GM12878 (cell line): Measurements from ENCODE around the gene KRTAP24-1. TPM values are rescaled to one million over a fixed set of nuclear protein-coding genes. Genes with fewer than 3 reads are reported as not detected.

ENCODE experiments used
- ATAC-seq: fragments of 200-7000 bp; cut with Tn5 transposase; 3 replicates; pipeline ENCODE4 v1.9.1; 2020; ENCODE audit warnings: mild to moderate bottlenecking, moderate library complexity
- BruUV-seq: library from RNA; stranded (reverse); fragments of 400-500 nt; replicated peaks from 2 replicates; lab custom pipeline; 2021; lab: Mats Ljungman, UMichigan
- CTCF ChIA-PET: fragments of 300-600 bp; sonication (Branson Sonifier 250); formaldehyde crosslinking; extraction: SDS; loops from one replicate; lab custom pipeline; 2021; ENCODE audit warnings: inconsistent platforms; lab: Yijun Ruan, JAX
- POLR2A ChIA-PET: fragments of 350-600 bp; formaldehyde crosslinking; extraction: SDS; loops from one replicate; lab custom pipeline; 2021; ENCODE audit warnings: inconsistent platforms; lab: Charles Lee
- RAD21 ChIA-PET: fragments of 300-600 bp; sonication (Branson Sonifier 250); formaldehyde crosslinking; loops from one replicate; lab custom pipeline; 2023; ENCODE audit warnings: antibody characterized with exemption; ENCODE audit not compliant: unreplicated experiment; lab: Charles Lee
- SMC1A ChIA-PET: fragments of 300-600 bp; sonication (Branson Sonifier 250); formaldehyde crosslinking; loops from one replicate; lab custom pipeline; 2023; ENCODE audit not compliant: unreplicated experiment, uncharacterized antibody; lab: Charles Lee
- DNase-seq: peaks from one replicate; pipeline ENCODE4 v3.0.0-alpha.2; 2011; ENCODE audit warnings: low read depth, low spot score
- FAIRE-seq: peaks from 3 replicates; lab custom pipeline; 2011; peaks lifted over from hg19 to GRCh38; lab: Jason Lieb, UNC
- H2AFZ ChIP-seq: 2 replicates; pipeline ENCODE4 v1.6.0; 2011; ENCODE audit warnings: low read depth, low read length, control low read depth; ENCODE audit not compliant: control insufficient read depth
- H3K27ac ChIP-seq: 2 replicates; pipeline ENCODE4 v1.5.1; 2011; ENCODE audit warnings: control low read depth; ENCODE audit not compliant: control insufficient read depth, insufficient read depth
- H3K27me3 ChIP-seq, 2 experiments: replicated peaks in 1 of 2; 2 replicates each; pipeline versions ENCODE4 v1.6.0 to v1.6.1; 2011; ENCODE audit warnings: low read length in 1 of 2; ENCODE audit not compliant: control insufficient read depth in 2 of 2, insufficient read depth in 2 of 2
- H3K36me3 ChIP-seq, 2 experiments: 2 replicates each; pipeline ENCODE4 v1.5.1; 2011; ENCODE audit warnings: low read length in 1 of 2; ENCODE audit not compliant: control insufficient read depth in 2 of 2, insufficient read depth in 2 of 2
- H3K4me1 ChIP-seq: 2 replicates; pipeline ENCODE4 v1.6.1; 2011; ENCODE audit warnings: mild to moderate bottlenecking, low read length, moderate library complexity, mixed read lengths; ENCODE audit not compliant: control insufficient read depth, insufficient read depth
- H3K4me2 ChIP-seq: 2 replicates; pipeline ENCODE4 v1.6.0; 2011; ENCODE audit warnings: control low read depth; ENCODE audit not compliant: control insufficient read depth, insufficient read depth
- H3K4me3 ChIP-seq: fragments of 200-600 bp; sonication (generic); 2 replicates; pipeline ENCODE4 v1.5.1; 2016
- H3K79me2 ChIP-seq: 2 replicates; pipeline ENCODE4 v1.6.0; 2011; ENCODE audit warnings: low read length; ENCODE audit not compliant: control insufficient read depth, insufficient read depth
- H3K9ac ChIP-seq: 2 replicates; pipeline ENCODE4 v1.8.0; 2011; ENCODE audit warnings: low read length, control low read depth, mixed read lengths; ENCODE audit not compliant: control insufficient read depth, insufficient read depth
- H3K9me3 ChIP-seq: replicated peaks from 3 replicates; pipeline ENCODE4 v1.5.1; 2011; ENCODE audit warnings: mild to moderate bottlenecking, low read length; ENCODE audit not compliant: control insufficient read depth, insufficient read depth
- H4K20me1 ChIP-seq: 2 replicates; pipeline ENCODE4 v1.6.0; 2011; ENCODE audit not compliant: control insufficient read depth, insufficient read depth
- BACH1 ChIP-seq: fragments of 450-650 bp; IDR thresholded peaks from 2 replicates; pipeline ENCODE4 v1.6.1; 2017; ENCODE audit warnings: mild to moderate bottlenecking, borderline replicate concordance
- BRCA1 ChIP-seq: IDR thresholded peaks from 2 replicates; pipeline ENCODE4 v1.6.1; 2011; ENCODE audit warnings: low read depth, low read length, improper control_type of control experiment
- CBX5 ChIP-seq: sonication (generic); IDR thresholded peaks from 2 replicates; pipeline ENCODE4 v1.6.1; 2016; ENCODE audit warnings: low read depth, moderate library complexity, mild to moderate bottlenecking, inconsistent platforms
- CUX1 ChIP-seq: IDR thresholded peaks from 2 replicates; pipeline ENCODE4 v1.6.1; 2012; ENCODE audit warnings: improper control_type of control experiment, low read depth, low read length; ENCODE audit not compliant: insufficient replicate concordance
- DPF2 ChIP-seq: fragments of 450-650 bp; IDR thresholded peaks from 2 replicates; pipeline ENCODE4 v1.6.1; 2017; ENCODE audit warnings: mild to moderate bottlenecking
- ESRRA ChIP-seq: IDR thresholded peaks from 2 replicates; pipeline ENCODE4 v1.6.1; 2012; ENCODE audit warnings: mild to moderate bottlenecking, low read length, improper control_type of control experiment
- FOXK2 ChIP-seq: fragments of 450-650 bp; IDR thresholded peaks from 2 replicates; pipeline ENCODE4 v1.6.1; 2017; ENCODE audit warnings: mild to moderate bottlenecking, moderate library complexity
- HDAC6 ChIP-seq: fragments of 200-600 bp; sonication (generic); IDR thresholded peaks from one replicate; pipeline ENCODE4 v1.8.0; 2017; ENCODE audit warnings: antibody characterized with exemption; ENCODE audit not compliant: unreplicated experiment
- JUNB ChIP-seq: IDR thresholded peaks from 2 replicates; pipeline ENCODE4 v1.6.1; 2016; ENCODE audit warnings: antibody characterized with exemption, mild to moderate bottlenecking
- MXI1 ChIP-seq: fragments of 150-350 bp; IDR thresholded peaks from 2 replicates; pipeline ENCODE4 v1.6.1; 2011; ENCODE audit warnings: low read depth, mild to moderate bottlenecking, inconsistent platforms, low read length, improper control_type of control experiment
- NKRF ChIP-seq: fragments of 450-650 bp; conservative IDR thresholded peaks from 2 replicates; pipeline ENCODE4 v1.6.1; 2017; ENCODE audit warnings: mild to moderate bottlenecking, moderate library complexity
- PAX5 ChIP-seq: IDR thresholded peaks from 2 replicates; pipeline ENCODE4 v1.6.1; 2011; ENCODE audit warnings: low read depth, low read length, borderline replicate concordance
- RUNX3 ChIP-seq: IDR thresholded peaks from 2 replicates; pipeline ENCODE4 v1.6.1; 2012; ENCODE audit warnings: low read length, inconsistent platforms
- ZNF622 ChIP-seq: fragments of 450-650 bp; IDR thresholded peaks from 2 replicates; pipeline ENCODE4 v1.6.1; 2017; ENCODE audit warnings: mild to moderate bottlenecking, inconsistent platforms
- WGBS: methylation state at CpG from one replicate; pipeline ENCODE4 v1.1.6; 2016; ENCODE audit warnings: low lambda C conversion rate; ENCODE audit not compliant: insufficient replicate concordance, insufficient coverage; ENCODE audit errors: missing lambda C conversion rate; 5-methylcytosine and 5-hydroxymethylcytosine counted together
- in situ Hi-C: fragments of 300-500 bp; cut with MboI; formaldehyde crosslinking; loops from 9 replicates; pipeline ENCODE4 v1.14.3; 2018; ENCODE audit warnings: mixed read lengths
- intact Hi-C: fragments of 100-400 bp; cut with micrococcal nuclease; formaldehyde crosslinking; loops from one replicate; pipeline ENCODE4 v1.14.2; 2022; ENCODE audit not compliant: unreplicated experiment
- polyA plus RNA-seq, 11 experiments: library from polyadenylated mRNA; depleted of rRNA in 4 of 11; unstranded in 6 of 11; stranded (reverse) in 5 of 11; fragments of >200 nt; fragmentation: Nextera tagmentation in 4 of 11; fragmentation: Illumina TruSeq in 1 of 11; extraction: Ambion mirVana in 4 of 11; extraction: Trizol in 1 of 11; gene quantifications; 1 replicate in 1 of 11; 2 replicates in 10 of 11; pipeline versions ENCODE4 v1.2.1 to v1.2.3, GENCODE V29; 2011 to 2016; ENCODE audit warnings: inconsistent platforms in 2 of 11, missing spikeins in 2 of 11, low read depth in 1 of 11
- total RNA-seq, 4 experiments: library from RNA; depleted of rRNA in 3 of 4; stranded (reverse); fragments of >200 nt in 3 of 4; fragmentation: Illumina TruSeq in 1 of 4; extraction: Trizol in 1 of 4; gene quantifications; 2 replicates each; pipeline versions ENCODE4 v1.2.1 to v1.2.3, GENCODE V29; 2013 to 2021
- TF ChIP-seq, protein P1 (sequence below): fragments of 450-650 bp; IDR thresholded peaks from 2 replicates; pipeline ENCODE4 v1.6.1; 2016; ENCODE audit warnings: mild to moderate bottlenecking

Gene KRTAP24-1
- total and polyA plus RNA-seq, 10 of the 15 experiments (the other 5 are each of a cell fraction or from before 2014, with no cell fraction given): not detected

- in situ Hi-C loops (no loop called here), intact Hi-C loops (no loop called here)
- Histone ChIP-seq H3K4me3 (no peak overlapping the region), H4K20me1 (no peaks in the 10 kb centered on the region), H3K27ac (no peak overlapping the region), H3K79me2 (no peaks in the 10 kb centered on the region), H2AFZ (no peak overlapping the region), H3K4me2 (no peak overlapping the region), H3K36me3 (no peaks in the 10 kb centered on the region), H3K4me1 (no peaks in the 10 kb centered on the region), H3K9ac (no peak overlapping the region), H3K9me3 (no peaks in the 10 kb centered on the region), H3K27me3 (no peaks in the 10 kb centered on the region)
- RAD21 ChIA-PET: no interaction called here
- SMC1A ChIA-PET: no interaction called here
- no peak for DNase-seq
- 35% methylated on average over 4 of the region's 4 CpGs for WGBS
- BruUV-seq: no TSS peak
- POLR2A ChIA-PET: no interaction called here
- CTCF ChIA-PET: no interaction called here
- no peak for ATAC-seq
- FAIRE-seq: no peak
- no peak for TF ChIP-seq FOXK2
- no peak for TF ChIP-seq JUNB
- TF ChIP-seq ESRRA: no peak
- TF ChIP-seq NKRF: no peak
- TF ChIP-seq HDAC6: no peak
- TF ChIP-seq, protein P1, sequence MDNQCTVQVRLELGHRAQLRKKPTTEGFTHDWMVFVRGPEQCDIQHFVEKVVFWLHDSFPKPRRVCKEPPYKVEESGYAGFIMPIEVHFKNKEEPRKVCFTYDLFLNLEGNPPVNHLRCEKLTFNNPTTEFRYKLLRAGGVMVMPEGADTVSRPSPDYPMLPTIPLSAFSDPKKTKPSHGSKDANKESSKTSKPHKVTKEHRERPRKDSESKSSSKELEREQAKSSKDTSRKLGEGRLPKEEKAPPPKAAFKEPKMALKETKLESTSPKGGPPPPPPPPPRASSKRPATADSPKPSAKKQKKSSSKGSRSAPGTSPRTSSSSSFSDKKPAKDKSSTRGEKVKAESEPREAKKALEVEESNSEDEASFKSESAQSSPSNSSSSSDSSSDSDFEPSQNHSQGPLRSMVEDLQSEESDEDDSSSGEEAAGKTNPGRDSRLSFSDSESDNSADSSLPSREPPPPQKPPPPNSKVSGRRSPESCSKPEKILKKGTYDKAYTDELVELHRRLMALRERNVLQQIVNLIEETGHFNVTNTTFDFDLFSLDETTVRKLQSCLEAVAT: no peak
- TF ChIP-seq MXI1: no peak
- no peak for TF ChIP-seq BACH1
- no peak for TF ChIP-seq RUNX3
- TF ChIP-seq BRCA1: no peak
- no peak for TF ChIP-seq ZNF622
- no peak for TF ChIP-seq DPF2
- no peak for TF ChIP-seq CBX5
- no peak for TF ChIP-seq PAX5
- TF ChIP-seq CUX1: no peak
Measured at GRCh38 chr21:30329203-30329875, 46.6 kb upstream of the KRTAP24-1 start.
